A549 (cell line): ENCODE data around the gene CLIC5.

ENCODE experiments used
- CBX2 ChIP-seq: fragments of 200-600 bp; sonication (generic); IDR thresholded peaks from 2 replicates; pipeline ENCODE4 v1.6.1; 2016; ENCODE audit warnings: low read depth, mild to moderate bottlenecking, borderline replicate concordance
- EHMT2 ChIP-seq: fragments of 200-600 bp; sonication (generic); IDR thresholded peaks from 2 replicates; pipeline ENCODE4 v1.6.1; 2016; ENCODE audit warnings: antibody characterized with exemption, low read depth, mild to moderate bottlenecking, moderate library complexity
- FOSB ChIP-seq: fragments of 250-450 bp; sonication (Bioruptor Pico); IDR thresholded peaks from 2 replicates; pipeline ENCODE4 v1.5.0; 2020; ENCODE audit warnings: mild to moderate bottlenecking, moderate library complexity
- FOXS1 ChIP-seq: fragments of 250-450 bp; sonication (Bioruptor Pico); IDR thresholded peaks from 2 replicates; pipeline ENCODE4 v1.5.0; 2020; ENCODE audit warnings: mild to moderate bottlenecking, moderate library complexity
- HEYL ChIP-seq: fragments of 250-450 bp; sonication (Bioruptor Pico); IDR thresholded peaks from 2 replicates; pipeline ENCODE4 v1.8.0; 2021; ENCODE audit warnings: mild to moderate bottlenecking, moderate library complexity
- MYC ChIP-seq: IDR thresholded peaks from 2 replicates; pipeline ENCODE4 v1.6.1; 2012; ENCODE audit warnings: mild to moderate bottlenecking, inconsistent platforms, low read length, improper control_type of control experiment, borderline replicate concordance
- POLR2AphosphoS2 ChIP-seq: conservative IDR thresholded peaks from 2 replicates; pipeline ENCODE4 v1.6.1; 2012; ENCODE audit warnings: low read length, improper control_type of control experiment, inconsistent platforms
- SMC3 ChIP-seq: fragments of >200 bp; sonication (Bioruptor Twin); formaldehyde crosslinking; IDR thresholded peaks from 3 replicates; pipeline ENCODE4 v1.6.1; 2018; ENCODE audit warnings: inconsistent platforms
- TP53 ChIP-seq: fragments of 250-450 bp; sonication (Bioruptor Pico); IDR thresholded peaks from 2 replicates; pipeline ENCODE4 v1.5.0; 2021; ENCODE audit warnings: mild to moderate bottlenecking, moderate library complexity
- ZFP36 ChIP-seq: fragments of 450-650 bp; IDR thresholded peaks from 2 replicates; pipeline ENCODE4 v1.6.1; 2014; ENCODE audit warnings: borderline replicate concordance; ENCODE audit not compliant: partially characterized antibody
- TF ChIP-seq, protein P1 (sequence below): fragments of 200-600 bp; sonication (generic); IDR thresholded peaks from 2 replicates; pipeline ENCODE4 v1.6.1; 2016; ENCODE audit warnings: antibody characterized with exemption, mild to moderate bottlenecking, moderate library complexity
- TF ChIP-seq, protein P2 (sequence below): fragments of >200 bp; sonication (Bioruptor Twin); formaldehyde crosslinking; IDR thresholded peaks from 3 replicates; pipeline ENCODE4 v1.5.1; 2016
- TF ChIP-seq, protein P3 (sequence below): fragments of 450-650 bp; IDR thresholded peaks from 2 replicates; pipeline ENCODE4 v1.6.1; 2014; ENCODE audit warnings: antibody characterized with exemption
- TF ChIP-seq, protein P4 (sequence below): fragments of 150-350 bp; IDR thresholded peaks from 2 replicates; pipeline ENCODE4 v1.6.1; 2014; ENCODE audit warnings: low read depth, mild to moderate bottlenecking, low read length

DNA sequence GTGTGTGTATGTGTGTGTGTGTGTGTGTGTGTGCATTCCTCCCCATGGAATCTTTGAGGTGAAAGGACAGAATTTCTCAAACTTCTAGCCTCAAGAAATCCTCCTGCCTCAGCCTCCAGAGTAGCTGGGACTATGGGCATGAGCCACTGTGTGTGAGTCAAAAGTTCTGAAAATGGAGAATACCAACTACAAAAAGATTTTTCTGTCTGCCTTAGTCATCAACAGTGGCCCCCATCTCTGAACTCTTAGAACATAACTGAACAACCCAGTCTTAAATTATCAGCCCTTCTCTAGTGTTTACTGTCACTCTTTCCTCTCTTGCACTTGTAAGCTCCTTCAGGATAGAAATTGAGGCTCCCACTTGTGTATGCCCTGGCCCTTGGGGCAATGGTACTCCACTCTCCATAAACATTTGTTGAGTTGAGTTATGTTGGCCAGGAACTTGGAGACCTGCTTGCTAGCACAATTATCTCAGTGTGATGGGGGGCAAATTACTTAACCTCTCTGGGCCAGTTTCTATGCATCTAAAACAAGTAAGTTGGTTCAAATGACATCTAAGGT is 35.3 kb upstream of the CLIC5 start:
- TF ChIP-seq TP53 (CRISPR knock-in tag) (no peak), MYC (no peak), FOSB (CRISPR knock-in tag) (no peak), POLR2AphosphoS2 (no peak), HEYL (CRISPR knock-in tag) (no peak), ZFP36 (no peak), SMC3 (no peak), FOXS1 (CRISPR knock-in tag) (no peak), CBX2 (no peak), EHMT2 (no peak)
- TF ChIP-seq, protein P1, sequence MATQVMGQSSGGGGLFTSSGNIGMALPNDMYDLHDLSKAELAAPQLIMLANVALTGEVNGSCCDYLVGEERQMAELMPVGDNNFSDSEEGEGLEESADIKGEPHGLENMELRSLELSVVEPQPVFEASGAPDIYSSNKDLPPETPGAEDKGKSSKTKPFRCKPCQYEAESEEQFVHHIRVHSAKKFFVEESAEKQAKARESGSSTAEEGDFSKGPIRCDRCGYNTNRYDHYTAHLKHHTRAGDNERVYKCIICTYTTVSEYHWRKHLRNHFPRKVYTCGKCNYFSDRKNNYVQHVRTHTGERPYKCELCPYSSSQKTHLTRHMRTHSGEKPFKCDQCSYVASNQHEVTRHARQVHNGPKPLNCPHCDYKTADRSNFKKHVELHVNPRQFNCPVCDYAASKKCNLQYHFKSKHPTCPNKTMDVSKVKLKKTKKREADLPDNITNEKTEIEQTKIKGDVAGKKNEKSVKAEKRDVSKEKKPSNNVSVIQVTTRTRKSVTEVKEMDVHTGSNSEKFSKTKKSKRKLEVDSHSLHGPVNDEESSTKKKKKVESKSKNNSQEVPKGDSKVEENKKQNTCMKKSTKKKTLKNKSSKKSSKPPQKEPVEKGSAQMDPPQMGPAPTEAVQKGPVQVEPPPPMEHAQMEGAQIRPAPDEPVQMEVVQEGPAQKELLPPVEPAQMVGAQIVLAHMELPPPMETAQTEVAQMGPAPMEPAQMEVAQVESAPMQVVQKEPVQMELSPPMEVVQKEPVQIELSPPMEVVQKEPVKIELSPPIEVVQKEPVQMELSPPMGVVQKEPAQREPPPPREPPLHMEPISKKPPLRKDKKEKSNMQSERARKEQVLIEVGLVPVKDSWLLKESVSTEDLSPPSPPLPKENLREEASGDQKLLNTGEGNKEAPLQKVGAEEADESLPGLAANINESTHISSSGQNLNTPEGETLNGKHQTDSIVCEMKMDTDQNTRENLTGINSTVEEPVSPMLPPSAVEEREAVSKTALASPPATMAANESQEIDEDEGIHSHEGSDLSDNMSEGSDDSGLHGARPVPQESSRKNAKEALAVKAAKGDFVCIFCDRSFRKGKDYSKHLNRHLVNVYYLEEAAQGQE, result no peak
- TF ChIP-seq, protein P2, sequence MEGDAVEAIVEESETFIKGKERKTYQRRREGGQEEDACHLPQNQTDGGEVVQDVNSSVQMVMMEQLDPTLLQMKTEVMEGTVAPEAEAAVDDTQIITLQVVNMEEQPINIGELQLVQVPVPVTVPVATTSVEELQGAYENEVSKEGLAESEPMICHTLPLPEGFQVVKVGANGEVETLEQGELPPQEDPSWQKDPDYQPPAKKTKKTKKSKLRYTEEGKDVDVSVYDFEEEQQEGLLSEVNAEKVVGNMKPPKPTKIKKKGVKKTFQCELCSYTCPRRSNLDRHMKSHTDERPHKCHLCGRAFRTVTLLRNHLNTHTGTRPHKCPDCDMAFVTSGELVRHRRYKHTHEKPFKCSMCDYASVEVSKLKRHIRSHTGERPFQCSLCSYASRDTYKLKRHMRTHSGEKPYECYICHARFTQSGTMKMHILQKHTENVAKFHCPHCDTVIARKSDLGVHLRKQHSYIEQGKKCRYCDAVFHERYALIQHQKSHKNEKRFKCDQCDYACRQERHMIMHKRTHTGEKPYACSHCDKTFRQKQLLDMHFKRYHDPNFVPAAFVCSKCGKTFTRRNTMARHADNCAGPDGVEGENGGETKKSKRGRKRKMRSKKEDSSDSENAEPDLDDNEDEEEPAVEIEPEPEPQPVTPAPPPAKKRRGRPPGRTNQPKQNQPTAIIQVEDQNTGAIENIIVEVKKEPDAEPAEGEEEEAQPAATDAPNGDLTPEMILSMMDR, result no peak
- TF ChIP-seq, protein P3, sequence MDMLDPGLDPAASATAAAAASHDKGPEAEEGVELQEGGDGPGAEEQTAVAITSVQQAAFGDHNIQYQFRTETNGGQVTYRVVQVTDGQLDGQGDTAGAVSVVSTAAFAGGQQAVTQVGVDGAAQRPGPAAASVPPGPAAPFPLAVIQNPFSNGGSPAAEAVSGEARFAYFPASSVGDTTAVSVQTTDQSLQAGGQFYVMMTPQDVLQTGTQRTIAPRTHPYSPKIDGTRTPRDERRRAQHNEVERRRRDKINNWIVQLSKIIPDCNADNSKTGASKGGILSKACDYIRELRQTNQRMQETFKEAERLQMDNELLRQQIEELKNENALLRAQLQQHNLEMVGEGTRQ, result no peak
- TF ChIP-seq, protein P4, sequence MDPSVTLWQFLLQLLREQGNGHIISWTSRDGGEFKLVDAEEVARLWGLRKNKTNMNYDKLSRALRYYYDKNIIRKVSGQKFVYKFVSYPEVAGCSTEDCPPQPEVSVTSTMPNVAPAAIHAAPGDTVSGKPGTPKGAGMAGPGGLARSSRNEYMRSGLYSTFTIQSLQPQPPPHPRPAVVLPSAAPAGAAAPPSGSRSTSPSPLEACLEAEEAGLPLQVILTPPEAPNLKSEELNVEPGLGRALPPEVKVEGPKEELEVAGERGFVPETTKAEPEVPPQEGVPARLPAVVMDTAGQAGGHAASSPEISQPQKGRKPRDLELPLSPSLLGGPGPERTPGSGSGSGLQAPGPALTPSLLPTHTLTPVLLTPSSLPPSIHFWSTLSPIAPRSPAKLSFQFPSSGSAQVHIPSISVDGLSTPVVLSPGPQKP, result no peak
